GM19324 (cell line): Measurements from ENCODE around the gene PPP4R3A.
"Not testable (repeated sequence)": the region's sequence is repeated elsewhere in the genome, so short reads cannot be mapped to it uniquely, and the experiment has no call there.

Experiments used
- ATAC-seq: cut with Tn5 transposase; IDR thresholded peaks from one replicate; pipeline ENCODE4 v1.9.1; 2021; ENCODE audit warnings: mild to moderate bottlenecking, moderate library complexity; ENCODE audit not compliant: unreplicated experiment, low FRiP score

Gene PPP4R3A

GRCh38 chr14:91510171-91511042 lies at the start of gene PPP4R3A:
TSS of gene PPP4R3A (minus strand) at chr14:91510310. CDS start at chr14:91509647, 663 bp downstream.
- peak; percentile 89 for ATAC-seq

GRCh38 chr14:91555531-91555930 lies 45.4 kb upstream of the PPP4R3A start:
- ATAC-seq = no peak

DNA sequence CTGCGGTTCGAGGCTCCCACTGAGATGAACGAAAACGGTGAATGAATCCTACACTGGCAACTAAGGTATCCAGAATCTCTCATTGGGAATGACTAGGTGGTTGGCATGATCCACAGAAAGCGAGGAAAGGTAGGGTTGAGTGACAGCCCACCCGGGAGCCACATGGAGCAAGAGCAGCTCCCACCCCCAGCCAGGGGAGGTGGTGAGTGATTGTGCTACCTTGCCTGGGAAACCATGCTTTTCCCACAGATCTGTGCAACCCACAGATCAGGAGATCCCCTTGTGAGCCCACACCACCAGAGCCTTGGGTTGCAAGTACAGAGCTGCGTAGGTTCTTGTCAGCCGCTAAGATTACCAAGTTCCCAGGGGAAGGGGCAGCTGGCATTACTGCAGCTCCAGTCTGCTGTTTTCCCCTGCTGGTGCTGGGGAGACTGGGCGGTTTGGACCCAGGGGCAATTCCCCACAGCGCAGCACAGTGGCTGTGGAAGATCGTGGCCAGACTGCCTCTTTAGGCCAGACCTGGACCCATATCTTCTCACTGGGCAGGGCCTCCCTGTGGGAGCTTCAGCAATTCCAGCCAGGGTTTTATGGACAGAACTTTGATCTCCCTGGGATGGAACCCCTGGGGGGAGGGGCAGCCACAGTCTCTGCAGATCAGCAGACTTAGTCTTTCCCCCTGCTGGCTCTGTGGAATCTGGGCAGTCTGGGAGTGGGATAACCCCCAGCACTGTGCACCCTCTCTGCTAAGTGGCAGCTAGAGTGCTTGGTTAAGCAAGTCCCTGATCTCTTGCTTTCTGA lies 44.6 kb upstream of the PPP4R3A start:
- ATAC-seq = no peak

GRCh38 chr14:91548108-91548507 lies 38.0 kb upstream of the PPP4R3A start:
- no peak for ATAC-seq

GRCh38 chr14:91545946-91546716 lies 36.0 kb upstream of the PPP4R3A start:
- ATAC-seq = no peak

DNA sequence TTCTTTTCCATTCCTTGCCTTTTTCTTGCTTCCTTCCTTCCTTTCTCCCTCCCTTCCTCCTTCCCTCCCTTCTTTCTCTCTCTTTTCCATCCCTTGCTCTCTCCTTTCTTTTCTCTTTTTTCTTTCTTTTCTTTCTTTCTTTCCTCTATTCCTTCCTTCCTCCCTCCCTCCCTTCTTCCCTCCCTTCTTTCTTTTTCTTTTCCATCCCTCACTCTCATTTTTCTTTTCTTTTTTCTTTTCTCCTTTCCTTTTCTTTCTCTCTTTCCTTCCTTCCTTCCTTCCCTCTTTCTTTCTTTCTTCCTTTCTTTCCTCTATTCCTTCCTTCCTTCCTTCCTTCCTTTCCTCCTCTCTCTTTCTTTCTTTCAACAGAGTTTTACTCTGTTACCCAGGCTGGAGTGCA lies 35.1 kb upstream of the PPP4R3A start:
- no peak for ATAC-seq

DNA sequence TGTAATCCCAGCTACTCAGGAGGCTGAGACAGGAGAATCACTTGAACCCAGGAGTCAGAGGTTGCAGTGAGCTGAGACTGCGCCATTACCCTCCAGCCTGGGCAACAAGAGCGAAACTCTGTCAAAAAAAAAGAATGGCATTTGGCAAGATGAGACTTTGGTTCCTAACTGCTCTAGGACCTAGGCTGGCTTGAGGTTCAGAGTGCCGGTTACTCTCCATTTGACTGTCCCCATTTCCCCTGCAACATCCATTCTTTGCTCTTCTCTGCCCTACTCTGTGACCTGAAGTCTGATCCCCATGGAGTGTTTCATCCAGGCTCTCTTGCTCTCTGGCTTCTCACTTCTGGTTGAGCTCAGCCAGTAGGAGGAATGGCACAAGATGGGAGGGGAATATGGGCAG lies 26.2 kb upstream of the PPP4R3A start:
- ATAC-seq = no peak

DNA sequence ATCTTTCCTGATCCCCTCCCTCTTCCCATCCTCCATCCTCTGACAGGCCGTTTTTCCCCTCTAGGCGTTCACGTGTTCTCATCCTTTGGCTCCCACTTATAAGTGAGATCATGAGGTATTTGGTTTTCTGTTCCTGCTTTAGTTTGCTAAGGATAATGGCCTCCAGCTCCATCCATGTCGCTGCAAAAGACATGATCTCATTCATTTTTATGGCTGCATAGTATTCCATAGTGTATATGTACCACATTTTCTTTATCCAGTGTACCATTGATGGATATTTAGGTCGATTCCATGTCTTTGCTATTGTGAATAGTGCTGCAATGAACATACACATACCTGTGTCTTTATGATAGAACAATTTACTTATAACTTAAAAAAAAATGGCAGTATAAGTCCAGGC lies 23.9 kb upstream of the PPP4R3A start:
- not testable (repeated sequence) for ATAC-seq

- ATAC-seq = no peak
Observed at GRCh38 chr14:91533623-91534022, 23.5 kb upstream of the PPP4R3A start.

DNA sequence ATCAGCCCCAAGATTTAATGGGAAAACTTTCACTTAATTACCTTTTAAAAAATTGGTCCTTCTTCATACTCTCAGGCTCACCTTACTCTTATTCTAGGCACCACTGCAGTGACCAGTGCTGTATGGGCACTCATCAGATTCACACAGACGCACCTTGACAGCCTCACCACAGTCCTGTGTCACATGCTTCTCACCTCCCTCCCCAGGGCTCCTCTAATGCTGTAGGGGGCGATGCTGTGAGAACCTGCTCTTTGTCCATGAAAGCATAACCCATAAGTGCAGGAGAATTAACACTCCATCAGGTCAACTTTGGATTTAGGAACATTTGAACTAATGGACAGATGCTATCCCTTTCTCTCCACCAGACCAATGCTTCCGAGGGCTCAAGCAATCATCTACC lies 13.9 kb upstream of the PPP4R3A start:
- ATAC-seq = no peak

- no peak for ATAC-seq
Observed at GRCh38 chr14:91521061-91521640, 11.0 kb upstream of the PPP4R3A start.

DNA sequence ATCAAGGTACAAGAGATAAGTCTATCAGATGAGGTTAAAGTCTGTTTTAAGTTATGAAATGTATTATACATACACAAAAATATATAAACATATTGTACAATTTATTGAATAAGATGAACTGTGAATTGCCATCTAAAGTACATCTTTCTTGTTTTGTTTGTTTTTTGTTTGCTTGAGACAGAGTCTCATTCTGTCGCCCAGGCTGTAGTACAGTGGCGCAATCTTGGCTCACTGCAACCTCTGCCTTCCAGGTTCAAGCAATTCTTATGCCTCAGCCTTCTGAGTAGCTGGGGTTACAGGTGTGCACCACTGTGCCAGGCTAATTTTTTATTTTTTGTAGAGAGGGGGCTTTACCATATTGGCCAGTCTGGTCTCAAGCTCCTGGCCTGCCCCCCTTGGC lies 10.0 kb upstream of the PPP4R3A start:
- no peak for ATAC-seq

DNA sequence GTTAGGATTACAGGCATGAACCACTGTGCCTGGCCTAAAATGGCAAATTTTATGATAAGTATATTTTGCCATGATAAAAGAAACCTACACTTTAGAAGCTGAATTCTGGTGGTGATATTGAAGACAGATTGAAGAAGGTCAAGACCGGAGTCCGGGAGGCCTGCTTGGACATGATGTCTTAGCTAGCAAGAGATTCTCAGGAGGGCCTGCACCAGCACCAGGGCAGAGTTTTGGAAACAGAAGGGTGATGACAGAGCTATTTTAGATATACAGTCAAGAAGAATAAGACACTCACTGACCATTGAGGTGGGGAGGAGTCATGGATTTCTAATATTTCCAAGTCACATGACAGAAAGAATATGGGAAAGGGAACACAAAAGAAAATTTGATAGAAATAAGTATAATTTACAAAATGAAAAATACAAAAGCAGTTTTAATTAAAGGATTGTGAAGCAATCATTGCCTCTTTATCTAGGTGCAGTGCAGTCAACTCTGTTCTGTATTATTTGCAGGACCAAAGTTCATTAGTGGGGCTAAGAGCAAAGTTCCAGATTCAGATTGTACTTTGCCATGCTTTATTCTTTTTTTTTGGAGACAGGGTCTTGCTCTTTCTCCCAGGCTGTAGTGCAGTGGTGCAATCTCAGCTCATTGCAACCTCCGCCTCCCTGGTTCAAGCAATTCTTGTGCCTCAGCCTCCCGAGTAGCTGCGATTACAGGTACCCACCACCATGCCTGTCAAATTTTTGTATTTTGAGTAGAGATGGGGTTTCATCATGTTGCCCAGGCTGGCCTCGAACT lies 9.3 kb upstream of the PPP4R3A start:
- ATAC-seq = no peak

DNA sequence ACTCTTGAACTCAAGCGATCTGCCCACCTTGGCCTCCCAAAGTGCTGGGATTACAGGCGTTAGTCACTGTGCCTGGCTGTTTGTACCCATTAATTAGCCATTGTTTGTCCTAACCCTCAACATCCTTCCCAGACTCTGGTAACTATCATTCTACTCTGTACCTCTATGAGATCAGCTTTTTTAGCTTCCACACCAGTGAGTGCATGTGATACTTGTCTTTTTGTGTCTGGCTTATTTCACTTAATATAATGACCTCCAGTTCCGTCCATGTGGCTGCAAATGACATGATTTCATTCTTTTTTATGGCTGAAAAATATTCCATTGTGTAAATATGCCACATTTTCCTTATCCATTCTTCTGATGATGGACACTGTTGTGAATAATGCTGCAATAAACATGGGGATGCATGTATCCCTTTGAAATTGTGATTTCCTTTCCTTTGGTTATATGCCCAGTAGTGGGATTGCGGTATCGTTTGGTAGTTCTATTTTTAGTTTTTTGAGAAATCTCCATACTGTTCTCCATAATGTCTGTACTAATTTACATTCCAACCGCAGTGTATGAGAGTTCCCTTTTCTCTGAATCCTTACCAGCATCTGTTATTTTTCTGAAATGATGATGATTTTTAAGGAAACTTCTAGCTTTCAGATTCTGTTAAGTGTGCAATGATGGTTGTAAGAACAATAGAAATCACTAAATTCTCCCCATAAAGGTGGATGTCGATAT lies 6.7 kb upstream of the PPP4R3A start:
- ATAC-seq = no peak

- no peak for ATAC-seq
Observed at GRCh38 chr14:91515979-91516378, 5.9 kb upstream of the PPP4R3A start.

GRCh38 chr14:91511043-91511383 lies 903 bp upstream of the PPP4R3A start:
- ATAC-seq = no peak

GRCh38 chr14:91509878-91510170 lies 286 bp downstream of the PPP4R3A start:
- ATAC-seq = peak; percentile 35

DNA sequence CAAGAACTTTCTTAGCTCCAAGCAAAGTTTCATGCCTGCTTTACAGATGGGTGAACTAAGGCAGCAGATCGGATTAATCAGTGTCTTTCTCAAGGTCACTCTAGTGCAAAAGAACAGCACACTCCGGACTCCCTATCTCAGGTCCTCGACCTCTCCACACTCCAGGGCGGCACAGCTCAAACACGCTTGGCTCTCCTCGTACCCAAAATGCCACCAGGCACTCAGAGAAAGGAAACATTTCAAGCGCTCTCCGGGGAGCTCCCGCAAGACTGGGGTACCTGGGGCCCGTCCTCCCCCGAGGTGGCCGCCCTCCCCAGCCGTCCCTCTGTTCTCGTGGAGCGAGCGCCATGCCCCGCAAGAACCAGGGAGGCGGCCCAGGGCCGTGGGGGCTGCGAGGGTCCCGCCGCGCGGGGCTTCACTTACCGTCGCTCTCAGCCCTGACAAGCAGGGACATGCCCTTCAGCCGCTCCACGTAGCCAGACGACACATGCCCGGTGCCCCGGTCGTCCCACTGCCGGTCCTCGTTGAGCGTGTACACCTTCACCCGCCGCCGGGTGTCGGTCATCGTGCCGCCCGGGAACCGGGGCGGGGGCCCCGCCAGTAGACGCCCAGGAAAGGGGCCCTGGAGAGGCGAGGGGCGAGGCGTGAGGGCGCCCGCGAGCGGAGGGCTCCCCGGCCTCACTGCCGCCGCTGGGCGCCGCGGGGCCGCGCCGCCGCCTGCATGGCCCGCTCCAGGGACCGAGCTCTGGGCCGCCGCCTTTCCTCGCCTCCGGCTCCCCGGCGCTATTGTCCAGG lies 830 bp downstream of the PPP4R3A start:
- ATAC-seq = peak; percentile 23

- ATAC-seq = no peak
Observed at GRCh38 chr14:91508105-91508504, 2.0 kb downstream of the PPP4R3A start.
